OCI-LY1 (cell line): ENCODE data around the gene LRMDA.

ENCODE experiments used
- H2AFZ ChIP-seq: fragments of 200-600 bp; sonication (generic), shearing (Covaris generic); 2 replicates; pipeline ENCODE4 v1.6.0; 2014; ENCODE audit warnings: antibody characterized with exemption, mild to moderate bottlenecking, low read length
- H3F3A ChIP-seq: fragments of 200-600 bp; sonication (generic), shearing (Covaris generic); 2 replicates; pipeline ENCODE4 v1.6.0; 2014; ENCODE audit warnings: mild to moderate bottlenecking, antibody characterized with exemption, low read length, moderate library complexity; ENCODE audit not compliant: insufficient read depth
- H3K27ac ChIP-seq: fragments of 200-600 bp; sonication (generic); 2 replicates; pipeline ENCODE4 v1.5.1; 2014; ENCODE audit warnings: low read length, mixed run types, mild to moderate bottlenecking, low read depth; ENCODE audit not compliant: poor library complexity, severe bottlenecking
- H3K27me3 ChIP-seq: fragments of 200-600 bp; sonication (generic); 2 replicates; pipeline ENCODE4 v1.6.0; 2014; ENCODE audit warnings: antibody characterized with exemption, mild to moderate bottlenecking, low read length, moderate library complexity; ENCODE audit not compliant: insufficient read depth
- H3K36me3 ChIP-seq: fragments of 200-600 bp; sonication (generic); 2 replicates; pipeline ENCODE4 v1.6.1; 2014; ENCODE audit warnings: mild to moderate bottlenecking, antibody characterized with exemption, low read length, moderate library complexity, mixed read lengths; ENCODE audit not compliant: insufficient read depth
- H3K4me1 ChIP-seq: fragments of 200-600 bp; sonication (generic); 2 replicates; pipeline ENCODE4 v1.5.1; 2014; ENCODE audit warnings: mild to moderate bottlenecking, low read length, moderate library complexity; ENCODE audit not compliant: insufficient read depth, severe bottlenecking
- H3K4me2 ChIP-seq: fragments of 200-600 bp; sonication (generic), shearing (Covaris generic); 2 replicates; pipeline ENCODE4 v1.6.1; 2014; ENCODE audit warnings: low read length
- H3K4me3 ChIP-seq: fragments of 200-600 bp; sonication (generic); 2 replicates; pipeline ENCODE4 v1.5.1; 2014; ENCODE audit warnings: low read length, low read depth, mild to moderate bottlenecking, mixed read lengths; ENCODE audit not compliant: poor library complexity, severe bottlenecking
- H3K79me2 ChIP-seq: fragments of 200-600 bp; shearing (Covaris generic); 2 replicates; pipeline ENCODE4 v1.6.1; 2016; ENCODE audit warnings: mixed run types, low read length, mixed read lengths; ENCODE audit not compliant: insufficient read depth
- H3K9ac ChIP-seq: fragments of 200-600 bp; sonication (generic), shearing (Covaris generic); 2 replicates; pipeline ENCODE4 v1.6.1; 2014; ENCODE audit warnings: mild to moderate bottlenecking, low read length, mixed read lengths
- H3K9me2 ChIP-seq: fragments of 200-600 bp; sonication (generic), shearing (Covaris generic); 2 replicates; pipeline ENCODE4 v1.6.1; 2014; ENCODE audit warnings: low read depth, mild to moderate bottlenecking, low read length, mixed read lengths
- H3K9me3 ChIP-seq: fragments of 200-600 bp; shearing (Covaris generic); 2 replicates; pipeline ENCODE4 v1.6.1; 2014; ENCODE audit warnings: low read length, mixed read lengths
- H4K20me1 ChIP-seq: fragments of 200-600 bp; sonication (generic), shearing (Covaris generic); 2 replicates; pipeline ENCODE4 v1.6.0; 2016; ENCODE audit warnings: mild to moderate bottlenecking, low read length; ENCODE audit not compliant: insufficient read depth
- EZH2 ChIP-seq: fragments of 200-600 bp; sonication (generic), shearing (Covaris generic); IDR thresholded peaks from 2 replicates; pipeline ENCODE4 v1.8.0; 2017; ENCODE audit warnings: borderline replicate concordance, mixed run types, mild to moderate bottlenecking, antibody characterized with exemption, low read length, moderate library complexity, mixed read lengths
- TF ChIP-seq, protein P1 (sequence below): fragments of 200-600 bp; sonication (generic), shearing (Covaris generic); IDR thresholded peaks from 2 replicates; pipeline ENCODE4 v1.5.1; 2017; ENCODE audit warnings: mild to moderate bottlenecking, antibody characterized with exemption, low read length, moderate library complexity, mixed read lengths

The LRMDA gene

GRCh38 chr10:75716506-75716905 lies 285.1 kb downstream of the LRMDA start:
- no peak overlapping the region for H3K27ac ChIP-seq
- no peaks in the 10 kb centered on the region for H3F3A ChIP-seq
- no peaks in the 10 kb centered on the region for H3K27me3 ChIP-seq
- H3K79me2 ChIP-seq: no peaks in the 10 kb centered on the region
- no peaks in the 10 kb centered on the region for H3K36me3 ChIP-seq
- H3K9me3 ChIP-seq: no peaks in the 10 kb centered on the region
- H3K4me1 ChIP-seq: no peaks in the 10 kb centered on the region
- no peak overlapping the region for H3K4me2 ChIP-seq
- H2AFZ ChIP-seq: no peak overlapping the region
- TF ChIP-seq EZH2: no peak
- TF ChIP-seq, protein P1, sequence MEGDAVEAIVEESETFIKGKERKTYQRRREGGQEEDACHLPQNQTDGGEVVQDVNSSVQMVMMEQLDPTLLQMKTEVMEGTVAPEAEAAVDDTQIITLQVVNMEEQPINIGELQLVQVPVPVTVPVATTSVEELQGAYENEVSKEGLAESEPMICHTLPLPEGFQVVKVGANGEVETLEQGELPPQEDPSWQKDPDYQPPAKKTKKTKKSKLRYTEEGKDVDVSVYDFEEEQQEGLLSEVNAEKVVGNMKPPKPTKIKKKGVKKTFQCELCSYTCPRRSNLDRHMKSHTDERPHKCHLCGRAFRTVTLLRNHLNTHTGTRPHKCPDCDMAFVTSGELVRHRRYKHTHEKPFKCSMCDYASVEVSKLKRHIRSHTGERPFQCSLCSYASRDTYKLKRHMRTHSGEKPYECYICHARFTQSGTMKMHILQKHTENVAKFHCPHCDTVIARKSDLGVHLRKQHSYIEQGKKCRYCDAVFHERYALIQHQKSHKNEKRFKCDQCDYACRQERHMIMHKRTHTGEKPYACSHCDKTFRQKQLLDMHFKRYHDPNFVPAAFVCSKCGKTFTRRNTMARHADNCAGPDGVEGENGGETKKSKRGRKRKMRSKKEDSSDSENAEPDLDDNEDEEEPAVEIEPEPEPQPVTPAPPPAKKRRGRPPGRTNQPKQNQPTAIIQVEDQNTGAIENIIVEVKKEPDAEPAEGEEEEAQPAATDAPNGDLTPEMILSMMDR: no peak
- no peaks in the 10 kb centered on the region for H4K20me1 ChIP-seq
- no peak overlapping the region for H3K9ac ChIP-seq
- H3K9me2 ChIP-seq: no peaks in the 10 kb centered on the region
- H3K4me3 ChIP-seq: no peak overlapping the region

DNA sequence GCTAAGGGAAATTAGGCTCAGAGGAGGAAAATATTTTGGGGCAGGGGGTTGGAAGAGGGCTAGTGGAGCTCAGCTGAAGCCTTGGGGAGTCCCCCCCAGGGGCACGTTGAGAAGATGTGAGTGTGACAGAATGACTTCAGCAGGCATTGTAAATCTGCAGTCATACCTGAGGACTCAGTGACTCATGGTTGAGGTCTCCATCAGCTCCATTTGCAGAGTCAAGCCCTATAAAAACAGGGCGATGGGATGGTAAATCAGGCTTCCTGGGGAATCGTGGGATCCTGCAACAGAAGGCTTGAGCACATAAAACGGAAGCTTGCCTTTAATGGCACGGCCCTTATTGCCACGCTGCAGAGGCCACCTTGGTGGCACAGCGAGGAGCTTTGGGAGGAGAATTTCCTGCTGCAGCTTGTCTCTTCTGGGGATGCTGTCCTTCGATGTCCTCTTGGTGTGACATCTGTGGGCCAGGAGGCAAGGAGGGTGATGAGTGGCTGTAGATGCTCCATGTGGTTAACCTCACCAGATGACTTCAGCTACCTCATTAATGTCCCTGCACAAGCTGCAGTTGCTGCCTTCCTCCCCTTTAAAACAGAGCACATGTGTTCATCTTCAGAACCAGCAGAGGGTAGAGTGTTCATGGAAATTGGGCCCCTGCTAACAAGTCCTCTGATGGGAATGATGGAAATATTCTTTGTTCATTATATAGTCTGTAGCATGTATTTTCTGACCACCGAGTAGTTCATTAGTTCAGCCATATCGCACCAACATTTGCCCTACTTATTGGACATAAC lies 285.9 kb downstream of the LRMDA start:
- H3K9me2 ChIP-seq: no peaks in the 10 kb centered on the region
- no peaks in the 10 kb centered on the region for H3K36me3 ChIP-seq
- H3K4me1 ChIP-seq: no peaks in the 10 kb centered on the region
- no peaks in the 10 kb centered on the region for H3F3A ChIP-seq
- H3K9ac ChIP-seq: no peak overlapping the region
- H3K27me3 ChIP-seq: no peaks in the 10 kb centered on the region
- TF ChIP-seq, protein P1: no peak
- no peak for TF ChIP-seq EZH2
- H3K79me2 ChIP-seq: no peaks in the 10 kb centered on the region
- no peaks in the 10 kb centered on the region for H3K9me3 ChIP-seq
- no peak overlapping the region for H3K27ac ChIP-seq
- H3K4me2 ChIP-seq: no peak overlapping the region
- H2AFZ ChIP-seq: no peak overlapping the region
- H3K4me3 ChIP-seq: no peak overlapping the region
- no peaks in the 10 kb centered on the region for H4K20me1 ChIP-seq

DNA sequence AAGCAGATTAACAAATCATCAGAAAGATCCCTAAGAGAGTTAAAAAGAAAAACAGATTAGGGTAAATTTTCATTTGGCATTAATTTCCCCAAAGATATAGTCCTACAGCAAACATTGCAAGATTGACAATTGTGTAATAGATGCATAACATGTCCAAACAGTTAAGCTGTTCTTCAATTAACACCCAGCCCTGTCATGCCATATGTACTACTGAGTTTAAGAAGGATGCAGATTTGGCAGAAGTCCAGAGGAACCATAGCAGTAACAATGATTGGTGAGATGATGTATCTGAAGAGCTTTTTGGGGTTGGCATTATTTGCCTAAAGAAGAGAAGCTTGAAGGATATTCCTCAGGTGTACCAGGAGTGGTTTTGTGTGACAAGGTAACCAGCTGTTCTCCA lies 287.6 kb downstream of the LRMDA start:
- Histone ChIP-seq H3K27me3 (no peaks in the 10 kb centered on the region), H3F3A (no peaks in the 10 kb centered on the region), H3K36me3 (no peaks in the 10 kb centered on the region), H2AFZ (no peak overlapping the region), H3K9ac (no peak overlapping the region), H4K20me1 (no peaks in the 10 kb centered on the region), H3K9me3 (no peaks in the 10 kb centered on the region), H3K79me2 (no peaks in the 10 kb centered on the region), H3K27ac (no peak overlapping the region), H3K4me3 (no peak overlapping the region), H3K4me2 (no peak overlapping the region), H3K4me1 (no peaks in the 10 kb centered on the region), H3K9me2 (no peaks in the 10 kb centered on the region)
- no peak for TF ChIP-seq EZH2
- TF ChIP-seq, protein P1: no peak
